B cell (primary cell): ENCODE results near the gene SETBP1. TPM values are rescaled to one million over a fixed set of nuclear protein-coding genes. Genes with fewer than 3 reads are reported as not detected.

ENCODE experiments used
- ATAC-seq: fragments of 200-7000 bp; cut with Tn5 transposase; one replicate; pipeline ENCODE4 v1.10.0; 2021; ENCODE audit warnings: low read depth, mild to moderate bottlenecking, moderate number of reproducible peaks, moderate library complexity
- CTCF ChIA-PET: fragments of 350-600 bp; sonication (Branson Sonifier 250); formaldehyde crosslinking; loops from one replicate; lab custom pipeline; 2021; ENCODE audit warnings: antibody characterized with exemption, inconsistent platforms; lab: Charles Lee
- POLR2A ChIA-PET: fragments of 350-600 bp; sonication (Branson Sonifier 250); formaldehyde crosslinking; loops from one replicate; lab custom pipeline; 2021; ENCODE audit warnings: antibody characterized with exemption; lab: Charles Lee
- DNase-seq: peaks from one replicate; pipeline ENCODE4 v3.0.0; 2013
- H2AFZ ChIP-seq: 2 replicates; pipeline ENCODE4 v1.6.1; 2012; ENCODE audit warnings: mild to moderate bottlenecking, low read depth, low read length; ENCODE audit not compliant: insufficient read depth, poor library complexity, severe bottlenecking
- H3K27ac ChIP-seq, 2 donors: 1 replicate in 1 of 2; 2 replicates in 1 of 2; pipeline ENCODE4 v1.5.1; 2012 to 2013; ENCODE audit warnings: low read length in 2 of 2, mild to moderate bottlenecking in 2 of 2, moderate library complexity in 1 of 2
- H3K27me3 ChIP-seq, 4 experiments: fragments of 200-600 bp in 1 of 4; sonication (generic) in 1 of 4; replicated peaks in 1 of 4; 1 replicate in 2 of 4; 2 replicates in 2 of 4; pipeline versions ENCODE4 v1.6.1 to v1.7.0; 2013 to 2016; ENCODE audit warnings: low read length in 3 of 4, mild to moderate bottlenecking in 2 of 4, mixed read lengths in 1 of 4, moderate library complexity in 1 of 4; ENCODE audit not compliant: insufficient read depth in 4 of 4, control insufficient read depth in 3 of 4; ENCODE audit errors: control extremely low read depth in 1 of 4
- H3K36me3 ChIP-seq, 2 experiments: replicated peaks in 1 of 2; 1 replicate in 1 of 2; 2 replicates in 1 of 2; pipeline versions ENCODE4 v1.6.1 to v1.7.1; 2013; ENCODE audit warnings: low read length in 1 of 2; ENCODE audit not compliant: insufficient read depth in 2 of 2, control insufficient read depth in 1 of 2; ENCODE audit errors: control extremely low read depth in 1 of 2, extremely low read depth in 1 of 2
- H3K4me1 ChIP-seq, 2 donors: fragments of 200-600 bp in 1 of 2; sonication (generic) in 1 of 2; 1 replicate in 1 of 2; 2 replicates in 1 of 2; pipeline versions ENCODE4 v1.5.1 to v1.6.1; 2013 to 2017; ENCODE audit warnings: low read length in 2 of 2; ENCODE audit not compliant: control insufficient read depth in 2 of 2, insufficient read depth in 2 of 2
- H3K4me2 ChIP-seq: replicated peaks from 2 replicates; pipeline ENCODE3; 2012; ENCODE audit warnings: mild to moderate bottlenecking, low read depth, low read length; ENCODE audit not compliant: poor library complexity, severe bottlenecking
- H3K4me3 ChIP-seq, 5 experiments: fragments of 200-600 bp in 1 of 5; sonication (generic) in 1 of 5; 1 replicate in 3 of 5; 2 replicates in 2 of 5; pipeline versions ENCODE4 v1.5.1 to v1.7.0; 2011 to 2016; ENCODE audit warnings: low read length in 4 of 5, mild to moderate bottlenecking in 4 of 5, low read depth in 2 of 5, control low read depth in 1 of 5, moderate library complexity in 1 of 5; ENCODE audit not compliant: insufficient read depth in 1 of 5; ENCODE audit errors: control extremely low read depth in 1 of 5, extremely low read depth in 1 of 5
- H3K79me2 ChIP-seq: fragments of 200-600 bp; sonication (generic); one replicate; pipeline ENCODE4 v1.6.0; 2016; ENCODE audit warnings: low read length; ENCODE audit not compliant: control insufficient read depth, insufficient read depth
- H3K9ac ChIP-seq: fragments of 200-600 bp; sonication (generic); 2 replicates; pipeline ENCODE4 v1.6.1; 2017; ENCODE audit warnings: mild to moderate bottlenecking, low read length, moderate library complexity
- H3K9me3 ChIP-seq, 3 donors: one replicate each; pipeline versions ENCODE4 v1.6.1 to v1.7.1; 2013; ENCODE audit warnings: low read length in 2 of 3; ENCODE audit not compliant: control insufficient read depth in 2 of 3, insufficient read depth in 1 of 3; ENCODE audit errors: control extremely low read depth in 1 of 3
- H4K20me1 ChIP-seq: 2 replicates; pipeline ENCODE4 v1.6.0; 2012; ENCODE audit warnings: mild to moderate bottlenecking, low read length; ENCODE audit not compliant: insufficient read depth, control insufficient read depth, poor library complexity, severe bottlenecking
- H3K27ac Mint-ChIP-seq: one replicate; pipeline ENCODE4 v1.8.0; 2021; ENCODE audit warnings: mixed read lengths
- H3K27me3 Mint-ChIP-seq: one replicate; pipeline ENCODE4 v1.8.0; 2021; ENCODE audit warnings: mixed read lengths
- H3K4me1 Mint-ChIP-seq: one replicate; pipeline ENCODE4 v1.8.0; 2021; ENCODE audit warnings: mixed read lengths
- H3K4me3 Mint-ChIP-seq: one replicate; pipeline ENCODE4 v1.8.0; 2021; ENCODE audit warnings: mixed read lengths
- H3K9me3 Mint-ChIP-seq: one replicate; pipeline ENCODE4 v1.8.0; 2022; ENCODE audit warnings: mixed read lengths; ENCODE audit not compliant: insufficient read depth
- EZH2 ChIP-seq: IDR thresholded peaks from 2 replicates; pipeline ENCODE4 v1.6.1; 2012; ENCODE audit warnings: borderline replicate concordance, low read depth, mild to moderate bottlenecking, moderate library complexity, low read length; ENCODE audit not compliant: insufficient read depth, poor library complexity, severe bottlenecking
- WGBS: methylation state at CpG from one replicate; pipeline ENCODE4 v1.1.5; 2013; ENCODE audit warnings: missing lambda C conversion rate; ENCODE audit not compliant: insufficient coverage; 5-methylcytosine and 5-hydroxymethylcytosine counted together
- intact Hi-C: fragments of 100-400 bp; cut with micrococcal nuclease; formaldehyde crosslinking; loops from one replicate; pipeline ENCODE4 v1.10.0; 2022
- polyA plus RNA-seq: library from polyadenylated mRNA; depleted of rRNA; stranded (reverse); fragments of >200 nt; gene quantifications from 2 replicates; pipeline ENCODE4 v1.2.3, GENCODE V29; 2012
- total RNA-seq, 2 donors: library from RNA; stranded (reverse); fragments of 120-200 nt in 1 of 2; gene quantifications; 1 replicate in 1 of 2; 2 replicates in 1 of 2; pipeline versions ENCODE4 v1.2.3 to v1.2.4, GENCODE V29; 2013 to 2022
- TF ChIP-seq, protein P1 (sequence below): fragments of 200-600 bp; IDR thresholded peaks from one replicate; pipeline ENCODE4 v1.8.0; 2022; ENCODE audit warnings: antibody characterized with exemption, mild to moderate bottlenecking

The SETBP1 gene
- total and polyA plus RNA-seq, 2 donors (not counting 1 experiment from before 2014, with no cell fraction given): 15.1 to 129 TPM

DNA sequence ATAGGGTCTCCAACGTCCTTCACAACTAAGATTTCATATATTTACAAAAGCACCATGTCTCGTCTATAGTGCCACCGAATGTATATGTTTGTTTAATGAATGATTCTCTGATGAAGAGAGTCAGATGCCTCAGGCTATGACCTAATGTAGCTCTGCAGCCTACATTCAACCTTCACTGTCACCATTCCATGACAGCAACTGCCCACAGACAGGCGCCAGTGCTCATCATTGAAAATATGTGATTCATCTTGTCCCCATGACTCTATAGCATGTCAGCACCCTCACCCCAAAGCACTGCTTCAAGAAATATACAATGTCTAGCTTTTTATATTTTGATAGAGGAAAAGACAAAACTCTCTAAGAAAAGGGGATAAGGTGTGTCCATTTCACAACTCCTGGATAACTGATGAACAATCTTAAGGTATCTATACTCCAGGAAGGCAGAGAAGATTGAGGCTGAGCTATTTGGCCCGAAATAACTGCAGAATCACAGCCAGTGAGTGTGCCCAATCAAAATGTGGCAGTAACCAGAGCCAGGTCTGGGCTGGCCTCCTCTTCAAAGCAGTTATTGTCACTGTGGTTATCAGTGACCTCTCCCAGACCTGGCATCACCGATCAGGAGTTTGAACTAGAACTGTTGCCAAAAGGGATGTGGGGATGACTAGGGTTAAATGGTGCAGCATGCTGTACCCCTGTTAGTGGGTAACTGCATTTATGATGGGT, 246.6 kb downstream of the SETBP1 start:
- Histone ChIP-seq H3K9ac (no peak overlapping the region), H3K79me2 (peaks cover 40% of the 10 kb centered on the region), H3K27me3 (no peaks in the 10 kb centered on the region), H2AFZ (no peak overlapping the region), H3K36me3 (peaks cover 0 to 9% of the 10 kb centered on the region in 2 experiments), H3K4me3 (no peak overlapping the region), H3K4me1 (no peaks in the 10 kb centered on the region), H3K4me2 (no peak overlapping the region), H4K20me1 (no peaks in the 10 kb centered on the region), H3K27ac (no peak overlapping the region), H3K9me3 (peaks cover 0 to 4% (median 0%) of the 10 kb centered on the region in 3 donors)
- Mint-ChIP-seq H3K27ac (no peak overlapping the region), H3K9me3 (peaks cover 2% of the 10 kb centered on the region), H3K4me1 (peaks cover 24% of the 10 kb centered on the region), H3K4me3 (no peak overlapping the region), H3K27me3 (no peaks in the 10 kb centered on the region)
- 100% methylated on average over 2 of the region's 6 CpGs for WGBS
- intact Hi-C loops: no loop called here
- no peak for DNase-seq
- ChIA-PET CTCF (interaction anchor here (0.9 kb wide), 1 partner anchor 286 kb away, joined by 3 read pairs; no protein-coding TSS in a partner anchor), POLR2A (no interaction called here)
- no peak for TF ChIP-seq EZH2
- TF ChIP-seq, protein P1, sequence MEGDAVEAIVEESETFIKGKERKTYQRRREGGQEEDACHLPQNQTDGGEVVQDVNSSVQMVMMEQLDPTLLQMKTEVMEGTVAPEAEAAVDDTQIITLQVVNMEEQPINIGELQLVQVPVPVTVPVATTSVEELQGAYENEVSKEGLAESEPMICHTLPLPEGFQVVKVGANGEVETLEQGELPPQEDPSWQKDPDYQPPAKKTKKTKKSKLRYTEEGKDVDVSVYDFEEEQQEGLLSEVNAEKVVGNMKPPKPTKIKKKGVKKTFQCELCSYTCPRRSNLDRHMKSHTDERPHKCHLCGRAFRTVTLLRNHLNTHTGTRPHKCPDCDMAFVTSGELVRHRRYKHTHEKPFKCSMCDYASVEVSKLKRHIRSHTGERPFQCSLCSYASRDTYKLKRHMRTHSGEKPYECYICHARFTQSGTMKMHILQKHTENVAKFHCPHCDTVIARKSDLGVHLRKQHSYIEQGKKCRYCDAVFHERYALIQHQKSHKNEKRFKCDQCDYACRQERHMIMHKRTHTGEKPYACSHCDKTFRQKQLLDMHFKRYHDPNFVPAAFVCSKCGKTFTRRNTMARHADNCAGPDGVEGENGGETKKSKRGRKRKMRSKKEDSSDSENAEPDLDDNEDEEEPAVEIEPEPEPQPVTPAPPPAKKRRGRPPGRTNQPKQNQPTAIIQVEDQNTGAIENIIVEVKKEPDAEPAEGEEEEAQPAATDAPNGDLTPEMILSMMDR: no peak
- no peak for ATAC-seq

DNA sequence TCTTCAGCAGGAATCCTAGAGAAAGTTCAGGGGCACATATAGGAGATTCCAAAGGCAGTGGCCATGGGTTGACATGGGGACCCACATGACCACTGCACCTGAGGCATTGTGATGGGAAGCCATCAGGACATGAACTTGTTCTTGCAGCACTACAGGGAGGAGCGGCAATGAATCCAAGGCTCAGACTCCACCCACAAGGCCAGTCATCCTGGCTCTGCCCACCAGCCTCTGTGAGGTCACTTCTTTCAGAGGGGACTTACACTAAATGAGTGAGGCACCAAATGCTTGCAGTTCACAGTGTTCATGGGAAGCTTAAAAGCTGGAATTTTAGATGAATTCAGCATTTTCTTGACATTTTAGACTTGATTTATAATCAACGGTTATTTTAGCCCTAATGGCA, 254.2 kb downstream of the SETBP1 start:
- 100% methylated on average over 1 of the region's 2 CpGs for WGBS
- CTCF ChIA-PET: no interaction called here
- H3K4me3 Mint-ChIP-seq: no peak overlapping the region
- H3K9me3 Mint-ChIP-seq: peaks cover 2% of the 10 kb centered on the region
- H2AFZ ChIP-seq: no peak overlapping the region
- DNase-seq: no peak
- peaks cover 43% of the 10 kb centered on the region for H3K79me2 ChIP-seq
- H3K27me3 ChIP-seq: no peaks in the 10 kb centered on the region
- H3K4me1 ChIP-seq: no peaks in the 10 kb centered on the region
- no peak overlapping the region for H3K27ac ChIP-seq
- H3K27me3 Mint-ChIP-seq: no peaks in the 10 kb centered on the region
- TF ChIP-seq EZH2: no peak
- TF ChIP-seq, protein P1: no peak
- POLR2A ChIA-PET: no interaction called here
- no peak overlapping the region for H3K4me3 ChIP-seq
- H4K20me1 ChIP-seq: peaks cover 9% of the 10 kb centered on the region
- H3K9me3 ChIP-seq: peaks cover 0 to 10% (median 0%) of the 10 kb centered on the region in 3 donors
- no peak overlapping the region for H3K9ac ChIP-seq
- H3K4me2 ChIP-seq: no peak overlapping the region
- peaks cover 0 to 12% of the 10 kb centered on the region in 2 experiments for H3K36me3 ChIP-seq
- H3K27ac Mint-ChIP-seq: no peak overlapping the region
- no peak for ATAC-seq
- H3K4me1 Mint-ChIP-seq: peaks cover 34% of the 10 kb centered on the region
- intact Hi-C loops: no loop called here
